Immature natural killer cell (primary cell): ENCODE measurements around the gene DCAF7. TPM values are rescaled to one million over a fixed set of nuclear protein-coding genes. Genes with fewer than 3 reads are reported as not detected.

ENCODE experiments used
- DNase-seq, 3 donors: peaks; one replicate each; pipeline ENCODE4 v3.0.0; 2022; ENCODE audit warnings: mixed read lengths in 1 of 3
- H3K27ac Mint-ChIP-seq, 6 donors: one replicate each; pipeline ENCODE4 v1.8.0; 2020; ENCODE audit warnings: mixed read lengths in 6 of 6, mild to moderate bottlenecking in 5 of 6, inconsistent platforms in 4 of 6, moderate library complexity in 3 of 6
- H3K27me3 Mint-ChIP-seq, 3 donors: one replicate each; pipeline ENCODE4 v1.8.0; 2020 to 2021; ENCODE audit warnings: low read depth in 3 of 3, mild to moderate bottlenecking in 3 of 3, mixed read lengths in 3 of 3, moderate library complexity in 3 of 3, inconsistent platforms in 1 of 3
- H3K36me3 Mint-ChIP-seq, 3 donors: one replicate each; pipeline ENCODE4 v1.8.0; 2020; ENCODE audit warnings: mixed read lengths in 3 of 3, inconsistent platforms in 2 of 3, mild to moderate bottlenecking in 2 of 3
- H3K4me1 Mint-ChIP-seq, 2 donors: one replicate each; pipeline ENCODE4 v1.8.0; 2020; ENCODE audit warnings: inconsistent platforms in 2 of 2, mild to moderate bottlenecking in 2 of 2, mixed read lengths in 2 of 2, moderate library complexity in 1 of 2
- H3K4me3 Mint-ChIP-seq, 5 donors: one replicate each; pipeline ENCODE4 v1.8.0; 2020; ENCODE audit warnings: mild to moderate bottlenecking in 5 of 5, mixed read lengths in 5 of 5, inconsistent platforms in 3 of 5, moderate library complexity in 3 of 5
- H3K9me3 Mint-ChIP-seq, 6 donors: one replicate each; pipeline ENCODE4 v1.8.0; 2020; ENCODE audit warnings: mild to moderate bottlenecking in 6 of 6, mixed read lengths in 6 of 6, inconsistent platforms in 4 of 6, moderate library complexity in 3 of 6
- polyA plus RNA-seq, 3 donors: library from polyadenylated mRNA; unstranded; fragments of 300-500 nt; fragmentation: Illumina TruSeq; gene quantifications; one replicate each; pipeline ENCODE4 v1.2.3, GENCODE V29; 2021

The DCAF7 gene
- polyA plus RNA-seq, 3 donors from 2014 or later = 69.2 to 124 (median 113) TPM

DNA sequence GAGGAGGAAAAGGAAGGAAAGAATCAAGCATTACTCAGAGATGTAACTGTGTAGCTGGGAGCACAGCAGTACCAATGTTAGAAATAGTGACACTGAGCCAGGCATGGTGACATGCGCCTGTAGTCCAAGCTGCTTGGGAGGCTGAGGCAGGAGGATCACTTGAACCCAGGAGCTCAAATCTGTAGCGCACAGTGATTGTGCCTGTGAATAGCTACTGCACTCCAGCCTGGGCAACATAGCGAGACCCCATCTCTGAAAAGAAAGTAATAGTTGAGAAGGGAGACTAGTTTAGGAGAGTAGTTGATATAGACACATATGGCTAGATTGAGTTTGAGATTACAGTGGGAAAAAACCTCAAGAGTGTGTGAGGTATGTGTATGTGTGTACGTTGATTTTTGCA is 89.8 kb downstream of the DCAF7 start:
- H3K36me3 Mint-ChIP-seq = peaks cover 11 to 18% (median 11%) of the 10 kb centered on the region in 3 donors
- no peak for DNase-seq
- H3K27ac Mint-ChIP-seq = no peak overlapping the region
- no peaks in the 10 kb centered on the region for H3K27me3 Mint-ChIP-seq
- peaks cover 0 to 5% of the 10 kb centered on the region in 2 donors for H3K4me1 Mint-ChIP-seq
- H3K9me3 Mint-ChIP-seq = no peaks in the 10 kb centered on the region
- no peak overlapping the region for H3K4me3 Mint-ChIP-seq

GRCh38 chr17:63641692-63642448 is 91.6 kb downstream of the DCAF7 start:
- H3K9me3 Mint-ChIP-seq = no peaks in the 10 kb centered on the region
- H3K4me1 Mint-ChIP-seq = peaks cover 4% of the 10 kb centered on the region in 2 donors
- H3K27me3 Mint-ChIP-seq = no peaks in the 10 kb centered on the region
- H3K36me3 Mint-ChIP-seq = peaks cover 5 to 14% (median 8%) of the 10 kb centered on the region in 3 donors
- H3K27ac Mint-ChIP-seq = peak overlapping the region in 1 of 6 donors; percentile 67
- DNase-seq = peak in 1 of 3 donors; percentile 3
- peak overlapping the region in 1 of 5 donors; percentile 35 for H3K4me3 Mint-ChIP-seq

Other genes starting within 250 kb of the DCAF7 start
- gene CYB561, start 104.2 kb upstream of the DCAF7 start, polyA plus RNA-seq = 10 to 100 TPM; 13.7 to 22.4 (median 21.0) TPM
- gene ACE, start 73.4 kb upstream of the DCAF7 start, polyA plus RNA-seq = under 1 TPM in 1 of 3 donors, not detected in 2; 0.28 TPM
- gene KCNH6, start 27.1 kb upstream of the DCAF7 start, polyA plus RNA-seq = not detected
- gene TACO1, start 50.4 kb downstream of the DCAF7 start, polyA plus RNA-seq = 10 to 100 TPM; 10.9 to 19.9 (median 19.6) TPM
- gene MAP3K3, start 71.9 kb downstream of the DCAF7 start, polyA plus RNA-seq = 10 to 100 TPM; 21.4 to 40.4 (median 31.9) TPM
- 100 to 1,000 TPM; 273 to 573 (median 404) TPM for gene LIMD2, start 149.6 kb downstream of the DCAF7 start, polyA plus RNA-seq
- 10 to 100 TPM; 22.3 to 34.9 (median 33.0) TPM for gene STRADA, start 191.3 kb downstream of the DCAF7 start, polyA plus RNA-seq
- gene CCDC47, start 223.1 kb downstream of the DCAF7 start, polyA plus RNA-seq = 10 to 100 TPM; 21.1 to 50.1 (median 43.3) TPM
- 10 to 100 TPM in 1 of 3 donors, 1 to 10 TPM in 2; 4.8 to 18.2 (median 5.5) TPM for gene DDX42, start 223.7 kb downstream of the DCAF7 start, polyA plus RNA-seq